Glomerular visceral epithelial cell (primary cell): ENCODE results near the gene CENPP.

Source experiments
- DNase-seq: peaks from one replicate; pipeline ENCODE4 v3.0.0-alpha.2; 2016; ENCODE audit errors: extremely low spot score

The CENPP gene

GRCh38 chr9:92480291-92480771 lies 154.6 kb downstream of the CENPP start:
- no peak for DNase-seq

- DNase-seq, result no peak
Observed at GRCh38 chr9:92480986-92481633, 155.4 kb downstream of the CENPP start.

- DNase-seq, result no peak
Observed at GRCh38 chr9:92482329-92482728, 156.6 kb downstream of the CENPP start, which contains the start of gene ASPN. Gene ASPN, minus strand, starts transcription at chr9:92482506.

GRCh38 chr9:92482805-92483204 lies 157.1 kb downstream of the CENPP start:
- DNase-seq, result no peak

GRCh38 chr9:92483627-92484545 lies 158.1 kb downstream of the CENPP start:
- no peak for DNase-seq

- DNase-seq, result no peak
Observed at GRCh38 chr9:92484563-92484962, 158.8 kb downstream of the CENPP start.

- DNase-seq, result no peak
Observed at GRCh38 chr9:92486371-92486770, 160.6 kb downstream of the CENPP start.

- DNase-seq, result peak; percentile 8
Observed at GRCh38 chr9:92488681-92489550, 163.2 kb downstream of the CENPP start.

- DNase-seq, result no peak
Observed at GRCh38 chr9:92492781-92493401, 167.1 kb downstream of the CENPP start.

- no peak for DNase-seq
Observed at GRCh38 chr9:92493749-92494387, 168.1 kb downstream of the CENPP start.

GRCh38 chr9:92494856-92495255 lies 169.1 kb downstream of the CENPP start:
- no peak for DNase-seq

- no peak for DNase-seq
Observed at GRCh38 chr9:92496396-92497176, 170.8 kb downstream of the CENPP start.

- no peak for DNase-seq
Observed at GRCh38 chr9:92499701-92500100, 173.9 kb downstream of the CENPP start.

- no peak for DNase-seq
Observed at GRCh38 chr9:92500725-92501124, 175.0 kb downstream of the CENPP start.

- peak; percentile 15 for DNase-seq
Observed at GRCh38 chr9:92501671-92502393, 176.1 kb downstream of the CENPP start.

- no peak for DNase-seq
Observed at GRCh38 chr9:92503156-92503555, 177.4 kb downstream of the CENPP start.

GRCh38 chr9:92504881-92505280 lies 179.1 kb downstream of the CENPP start:
- DNase-seq, result no peak

- DNase-seq, result peak; percentile 17
Observed at GRCh38 chr9:92506184-92506857, 180.6 kb downstream of the CENPP start.

- no peak for DNase-seq
Observed at GRCh38 chr9:92507005-92507404, 181.3 kb downstream of the CENPP start.
